RPMI8226 (cell line): Measurements from ENCODE around the gene MKX.

ENCODE experiments used
- DNase-seq: peaks from one replicate; pipeline ENCODE4 v3.0.0-alpha.2; 2015

The MKX gene

GRCh38 chr10:27742195-27743011 is 3.2 kb downstream of the MKX start:
- peak; percentile 63 for DNase-seq

- no peak for DNase-seq
These were observed 4.2 kb downstream of the MKX start for GRCh38 chr10:27741173-27742091.

GRCh38 chr10:27736396-27736795 is 9.2 kb downstream of the MKX start:
- no peak for DNase-seq

DNA sequence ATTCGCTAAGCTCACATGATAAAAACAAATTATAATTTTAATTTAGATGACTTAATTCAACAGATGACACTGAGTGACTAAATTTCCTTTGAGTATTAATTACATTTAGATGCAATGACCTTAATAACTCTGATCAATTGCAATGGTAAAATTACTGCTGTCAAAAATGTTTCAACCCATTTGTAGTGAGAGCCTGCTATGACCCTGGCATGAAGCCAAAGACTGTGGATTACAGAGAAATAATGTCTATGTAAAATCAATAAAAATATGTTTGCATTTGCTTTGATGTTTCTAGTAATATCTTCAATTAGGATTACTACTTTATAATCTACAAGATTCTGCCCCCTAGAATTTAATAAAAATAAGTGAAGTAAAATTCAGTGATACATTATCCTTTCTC is 15.6 kb downstream of the MKX start:
- no peak for DNase-seq

DNA sequence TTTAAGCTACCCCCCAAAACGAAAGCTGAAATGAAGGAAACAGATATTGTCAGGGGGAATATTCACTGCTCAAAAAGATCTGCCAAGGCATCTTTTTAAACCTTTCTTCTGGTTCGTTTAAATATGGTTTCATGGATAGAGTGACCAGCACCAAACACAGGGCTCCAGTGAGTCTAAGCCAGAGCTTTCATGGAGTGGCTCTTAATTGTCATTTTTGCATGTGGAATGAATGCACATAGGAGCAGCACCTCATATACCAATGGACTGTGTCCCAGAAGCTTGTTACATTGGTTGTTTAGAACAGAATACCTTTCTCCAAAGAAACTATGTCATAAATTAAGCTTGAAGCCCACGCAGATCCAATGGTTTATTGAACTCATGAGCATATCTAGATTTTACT is 17.3 kb downstream of the MKX start:
- no peak for DNase-seq

DNA sequence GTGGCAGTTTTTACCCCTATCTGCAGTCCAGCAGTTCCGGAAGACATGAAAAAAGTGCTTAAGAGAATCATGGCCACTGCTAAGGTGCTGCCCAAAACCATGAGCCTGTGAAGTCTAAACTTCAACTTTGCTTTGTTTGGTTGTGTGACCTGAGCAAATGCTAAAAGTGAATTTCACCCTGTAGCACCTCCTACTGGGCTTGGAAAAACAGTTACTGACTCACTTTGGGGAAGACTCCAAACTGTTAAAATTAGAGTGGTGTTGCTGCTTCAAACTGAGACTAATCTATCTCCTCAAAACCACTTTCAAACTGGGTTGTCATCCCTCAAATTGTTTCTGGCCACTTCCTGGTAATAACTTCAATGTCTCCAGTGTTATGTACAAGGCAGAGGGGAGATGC is 21.3 kb downstream of the MKX start:
- no peak for DNase-seq

GRCh38 chr10:27723436-27723835 is 22.2 kb downstream of the MKX start:
- no peak for DNase-seq

GRCh38 chr10:27720529-27720928 is 25.1 kb downstream of the MKX start:
- no peak for DNase-seq

GRCh38 chr10:27719052-27719451 is 26.6 kb downstream of the MKX start:
- DNase-seq, result no peak

DNA sequence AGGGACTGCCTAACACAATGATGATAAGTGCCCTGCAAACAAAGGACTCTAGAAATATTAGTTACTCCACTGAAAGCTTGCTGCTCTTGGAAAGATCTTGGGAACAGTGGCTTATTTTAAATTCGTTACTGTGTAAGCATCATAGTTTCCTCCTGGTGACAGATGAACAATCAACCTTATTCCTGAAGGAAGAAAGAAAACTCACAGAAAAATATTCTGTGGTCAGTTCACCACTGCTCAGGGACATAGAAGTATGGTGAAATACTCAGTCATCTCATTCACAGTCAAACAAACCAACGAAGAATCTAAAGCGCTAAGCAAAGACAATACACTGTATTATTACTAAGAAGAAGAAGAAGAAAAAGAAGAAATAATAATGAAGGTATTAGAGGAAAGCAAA is 27.8 kb downstream of the MKX start:
- no peak for DNase-seq

- DNase-seq, result no peak
These were observed 28.4 kb downstream of the MKX start for GRCh38 chr10:27717224-27717623.

DNA sequence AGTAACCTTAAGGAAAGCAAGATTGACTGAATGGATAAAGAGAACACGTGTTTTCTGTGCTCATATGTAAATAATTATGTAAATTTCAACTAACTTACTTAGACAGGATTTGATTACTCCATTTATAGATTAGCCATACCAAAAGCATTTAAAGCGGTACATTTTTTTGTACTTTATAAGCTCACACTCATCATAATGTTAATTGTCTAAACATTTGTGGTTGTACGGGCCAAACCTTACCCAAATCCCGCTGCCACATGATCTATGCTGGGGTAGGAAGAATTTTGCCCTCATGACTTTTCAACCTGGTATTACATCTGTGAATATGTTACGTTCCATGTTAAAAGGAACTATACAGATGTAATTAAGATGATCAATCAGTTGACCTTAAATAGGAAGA is 29.1 kb downstream of the MKX start:
- DNase-seq, result no peak

DNA sequence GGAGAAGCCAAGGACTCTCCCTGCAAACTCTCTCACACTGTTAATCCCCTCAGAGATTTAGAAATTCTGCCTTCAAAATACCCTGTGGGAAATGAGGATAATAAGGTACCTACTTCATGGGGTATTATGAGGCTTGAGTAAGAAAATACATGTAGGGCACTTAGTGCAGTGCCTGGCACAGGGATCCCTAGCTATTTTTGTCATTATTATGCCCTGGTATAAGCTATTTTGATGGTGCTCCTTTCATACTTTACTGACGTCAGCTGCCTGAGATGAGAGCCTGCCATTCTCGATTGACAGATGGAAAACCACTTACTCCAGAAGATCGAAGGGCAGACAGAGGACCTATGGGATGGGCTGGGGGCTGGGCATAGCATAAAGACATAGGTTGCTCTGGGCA is 30.1 kb downstream of the MKX start:
- DNase-seq, result no peak

DNA sequence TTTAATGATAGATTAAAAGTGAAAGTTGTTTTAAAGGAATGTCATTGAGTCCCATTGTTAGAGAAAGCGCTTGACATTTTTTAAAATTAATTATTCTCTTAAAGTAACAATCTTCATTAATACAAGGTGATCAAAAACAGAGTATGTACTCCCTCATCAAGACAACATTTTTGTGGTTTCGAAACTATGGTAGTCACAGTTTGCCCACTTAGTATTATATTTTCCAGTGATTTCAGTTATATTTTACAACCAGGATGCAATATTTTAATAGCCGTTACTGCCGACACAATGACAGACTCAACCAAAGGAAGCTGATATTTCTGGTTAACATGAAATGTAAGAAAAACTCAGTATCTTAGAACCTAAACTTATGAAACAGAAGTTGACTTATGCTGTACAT is 31.3 kb downstream of the MKX start:
- DNase-seq, result no peak

GRCh38 chr10:27713941-27714340 is 31.7 kb downstream of the MKX start:
- no peak for DNase-seq

DNA sequence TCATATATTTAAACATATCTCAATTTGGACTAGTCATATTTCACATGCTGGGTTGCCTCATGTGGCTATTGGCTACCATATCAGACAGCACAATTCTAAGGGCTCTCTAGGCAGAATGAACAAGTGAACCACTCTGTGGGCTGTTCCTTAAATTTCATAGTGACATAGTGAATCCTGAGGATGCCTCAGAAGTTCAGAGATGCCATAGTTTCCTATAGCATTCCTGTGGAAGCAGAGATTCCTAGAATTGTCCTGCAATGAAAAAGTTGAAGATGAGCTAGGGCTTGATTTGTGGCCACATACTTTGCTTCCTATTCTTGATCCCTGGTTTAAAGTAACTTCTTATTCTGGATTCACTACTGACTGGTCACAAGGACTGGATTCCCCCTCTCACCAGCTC is 35.6 kb downstream of the MKX start:
- no peak for DNase-seq

DNA sequence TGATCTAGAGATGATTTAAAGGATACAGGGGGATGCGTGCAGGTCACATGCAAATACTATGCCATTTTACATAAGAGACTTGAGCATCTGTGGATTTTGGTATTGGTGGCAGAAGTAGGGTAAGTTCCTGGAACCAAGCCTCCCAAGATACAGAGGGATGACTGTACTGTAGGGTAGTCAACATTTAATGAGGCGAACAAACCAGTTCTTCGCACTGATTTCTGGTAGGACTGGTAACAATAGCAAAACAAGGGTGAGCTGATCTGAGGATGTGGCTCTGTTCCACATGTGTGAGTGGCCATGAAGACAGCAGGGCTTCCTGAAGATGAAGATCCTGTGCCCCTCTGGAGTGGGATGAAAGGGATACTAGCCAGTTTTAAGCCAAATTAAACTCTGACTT is 36.3 kb downstream of the MKX start:
- DNase-seq, result no peak

- DNase-seq, result no peak
These were observed 43.6 kb downstream of the MKX start for GRCh38 chr10:27701938-27702537.

DNA sequence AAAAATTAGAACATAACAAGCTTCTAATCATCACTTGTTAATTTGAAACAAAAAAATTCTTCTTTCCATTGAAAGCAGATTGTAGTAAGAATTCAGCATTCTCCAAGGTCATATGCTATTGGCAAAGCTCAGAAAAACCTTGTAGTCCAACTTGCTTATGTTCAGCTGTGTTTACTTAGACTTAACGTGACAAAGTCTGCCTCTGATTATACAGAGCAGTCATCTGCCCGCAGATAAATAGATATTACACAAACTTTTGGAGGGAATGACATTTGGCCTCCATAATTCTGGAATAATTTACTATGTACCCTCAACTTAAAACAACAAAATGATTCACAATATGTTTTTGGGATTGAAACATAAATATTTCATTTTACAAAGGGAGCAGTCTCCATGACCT is 45.8 kb downstream of the MKX start:
- DNase-seq, result no peak

DNA sequence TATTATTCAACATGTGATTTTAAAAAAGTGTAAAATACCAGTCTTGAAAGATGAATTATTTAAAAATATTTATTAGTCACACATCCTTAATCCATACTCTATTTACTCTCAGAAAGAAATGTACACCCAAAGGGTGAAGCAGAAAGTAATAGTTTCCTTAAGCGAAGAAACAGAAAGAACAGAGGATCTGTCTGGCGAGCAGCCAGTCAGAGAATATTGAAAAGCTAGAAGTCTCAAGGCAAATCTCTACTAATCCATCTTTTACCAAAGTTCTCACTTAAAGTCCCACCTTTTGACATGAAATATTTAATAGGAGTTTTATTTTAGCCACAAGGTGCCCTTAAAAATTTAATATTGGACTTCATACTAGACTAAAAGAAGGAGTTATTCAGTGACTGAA is 46.7 kb downstream of the MKX start:
- DNase-seq, result no peak

GRCh38 chr10:27696466-27696865 is 49.2 kb downstream of the MKX start:
- DNase-seq, result no peak

DNA sequence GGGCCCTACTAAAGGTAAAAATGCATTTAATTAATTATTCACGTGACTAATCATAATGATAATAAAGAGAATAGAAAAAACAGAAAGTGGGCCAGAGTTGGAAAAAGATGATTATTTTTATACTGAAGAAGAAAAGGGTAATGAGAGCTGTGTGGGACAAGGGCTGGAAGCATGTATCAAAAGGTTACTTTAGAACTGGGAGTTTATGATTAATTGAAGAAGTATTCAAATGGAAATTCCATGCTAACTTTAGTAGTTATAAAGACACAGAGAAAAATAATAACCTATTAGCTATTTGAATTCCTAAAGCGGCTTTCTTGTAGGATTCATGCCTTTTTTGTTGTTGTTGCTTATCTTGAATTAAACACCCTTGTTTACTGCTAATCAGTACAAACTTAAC is 49.9 kb downstream of the MKX start:
- no peak for DNase-seq

GRCh38 chr10:27695088-27695487 is 50.5 kb downstream of the MKX start:
- DNase-seq, result no peak

GRCh38 chr10:27692663-27693062 is 53.0 kb downstream of the MKX start:
- no peak for DNase-seq
